ENCODE results near the gene MTCL1.

MTCL1 gene

GRCh38 chr18:8722946-8723820 is 17.8 kb downstream of the MTCL1 start:
- no peak overlapping the region for H3K27ac ChIP-seq
- no peak overlapping the region for H3K4me3 ChIP-seq (IDR thresholded peaks at IDR 0.05; ENCODE audit: insufficient read depth, low read depth, low read length)
- no peak overlapping the region for H2AFZ ChIP-seq (ENCODE audit: low read depth)
- no peaks in the 10 kb centered on the region for H4K20me1 ChIP-seq (ENCODE audit: insufficient read depth)
- H3K27me3 ChIP-seq (ENCODE audit: insufficient read depth, low read depth), result no peaks in the 10 kb centered on the region
- H3K4me1 ChIP-seq (ENCODE audit: low read depth, poor library complexity, severe bottlenecking), result no peaks in the 10 kb centered on the region
- no peak for TF ChIP-seq CTCF (conservative IDR thresholded peaks at IDR 0.05; ENCODE audit: low read depth, low read length)
- no peak overlapping the region for H3K9ac ChIP-seq
- no peaks in the 10 kb centered on the region for H3K36me3 ChIP-seq (ENCODE audit: insufficient read depth)
- H3K4me2 ChIP-seq, result no peak overlapping the region
- H3K79me2 ChIP-seq (ENCODE audit: insufficient read depth, low read depth), result no peaks in the 10 kb centered on the region

GRCh38 chr18:8724452-8724851 is 19.1 kb downstream of the MTCL1 start:
- no peaks in the 10 kb centered on the region for H3K27me3 ChIP-seq (ENCODE audit: insufficient read depth, low read depth)
- no peak for TF ChIP-seq CTCF (conservative IDR thresholded peaks at IDR 0.05; ENCODE audit: low read depth, low read length)
- H2AFZ ChIP-seq (ENCODE audit: low read depth), result no peak overlapping the region
- H3K4me2 ChIP-seq, result no peak overlapping the region
- H3K79me2 ChIP-seq (ENCODE audit: insufficient read depth, low read depth), result no peaks in the 10 kb centered on the region
- H3K27ac ChIP-seq, result no peak overlapping the region
- H3K9ac ChIP-seq, result no peak overlapping the region
- H3K4me1 ChIP-seq (ENCODE audit: low read depth, poor library complexity, severe bottlenecking), result no peaks in the 10 kb centered on the region
- H3K36me3 ChIP-seq (ENCODE audit: insufficient read depth), result no peaks in the 10 kb centered on the region
- no peak overlapping the region for H3K4me3 ChIP-seq (IDR thresholded peaks at IDR 0.05; ENCODE audit: insufficient read depth, low read depth, low read length)
- H4K20me1 ChIP-seq (ENCODE audit: insufficient read depth), result no peaks in the 10 kb centered on the region

GRCh38 chr18:8726281-8726680 is 20.9 kb downstream of the MTCL1 start:
- Histone ChIP-seq H2AFZ (ENCODE audit: low read depth) (no peak overlapping the region), H3K4me3 (IDR thresholded peaks at IDR 0.05; ENCODE audit: insufficient read depth, low read depth, low read length) (no peak overlapping the region)
- no peak for TF ChIP-seq CTCF (conservative IDR thresholded peaks at IDR 0.05; ENCODE audit: low read depth, low read length)

GRCh38 chr18:8726963-8727705 is 21.8 kb downstream of the MTCL1 start:
- no peaks in the 10 kb centered on the region for H3K36me3 ChIP-seq (ENCODE audit: insufficient read depth)
- no peak overlapping the region for H3K4me2 ChIP-seq
- H3K79me2 ChIP-seq (ENCODE audit: insufficient read depth, low read depth), result no peaks in the 10 kb centered on the region
- H3K27ac ChIP-seq, result no peak overlapping the region
- no peaks in the 10 kb centered on the region for H3K4me1 ChIP-seq (ENCODE audit: low read depth, poor library complexity, severe bottlenecking)
- no peak overlapping the region for H3K9ac ChIP-seq
- H3K27me3 ChIP-seq (ENCODE audit: insufficient read depth, low read depth), result no peaks in the 10 kb centered on the region
- H2AFZ ChIP-seq (ENCODE audit: low read depth), result no peak overlapping the region
- H3K4me3 ChIP-seq (IDR thresholded peaks at IDR 0.05; ENCODE audit: insufficient read depth, low read depth, low read length), result no peak overlapping the region
- no peak for TF ChIP-seq CTCF (conservative IDR thresholded peaks at IDR 0.05; ENCODE audit: low read depth, low read length)
- no peaks in the 10 kb centered on the region for H4K20me1 ChIP-seq (ENCODE audit: insufficient read depth)

More at GRCh38 chr18:8726281-8726680, 20.9 kb downstream of the MTCL1 start:
- H3K27me3 ChIP-seq (ENCODE audit: insufficient read depth, low read depth), result no peaks in the 10 kb centered on the region
- H3K9ac ChIP-seq, result no peak overlapping the region
- no peaks in the 10 kb centered on the region for H4K20me1 ChIP-seq (ENCODE audit: insufficient read depth)
- H3K4me2 ChIP-seq, result no peak overlapping the region
- H3K27ac ChIP-seq, result no peak overlapping the region
- no peaks in the 10 kb centered on the region for H3K79me2 ChIP-seq (ENCODE audit: insufficient read depth, low read depth)
- no peaks in the 10 kb centered on the region for H3K4me1 ChIP-seq (ENCODE audit: low read depth, poor library complexity, severe bottlenecking)
- H3K36me3 ChIP-seq (ENCODE audit: insufficient read depth), result no peaks in the 10 kb centered on the region

Measured in KMS-11 (cell line).